HepG2 (cell line): ENCODE measurements around the gene ITPR1. TPM values are rescaled to one million over a fixed set of nuclear protein-coding genes. Genes with fewer than 3 reads are reported as not detected.

Experiments
- ATAC-seq: fragments of 200-7000 bp; cut with Tn5 transposase; 3 replicates; pipeline ENCODE4 v1.9.1; 2020; ENCODE audit warnings: mild to moderate bottlenecking, moderate library complexity
- BruUV-seq: library from RNA; stranded (reverse); fragments of 400-500 nt; replicated peaks from 2 replicates; lab custom pipeline; 2021; lab: Mats Ljungman, UMichigan
- CTCF ChIA-PET: fragments of 300-600 bp; formaldehyde crosslinking; extraction: SDS; loops from one replicate; lab custom pipeline; 2021; ENCODE audit warnings: low total read pairs, inconsistent platforms, low intra/inter-chr PET ratio; lab: Yijun Ruan, JAX
- POLR2A ChIA-PET: fragments of 350-600 bp; sonication (Branson Sonifier 250); formaldehyde crosslinking; loops from one replicate; lab custom pipeline; 2020; ENCODE audit warnings: antibody characterized with exemption, inconsistent platforms; lab: Yijun Ruan, JAX
- DNase-seq: peaks from one replicate; pipeline ENCODE4 v3.0.0-alpha.2; 2015; ENCODE audit warnings: low spot score
- FAIRE-seq: peaks from 3 replicates; lab custom pipeline; 2011; peaks lifted over from hg19 to GRCh38; lab: Jason Lieb, UNC
- H2AFZ ChIP-seq: one replicate; pipeline ENCODE4 v1.6.1; 2011; ENCODE audit warnings: low read length, inconsistent platforms
- H3K27ac ChIP-seq: fragments of 300-600 bp; 3 replicates; pipeline ENCODE4 v1.8.0; 2011; ENCODE audit warnings: mixed run types, mild to moderate bottlenecking, mixed read lengths, low read length, inconsistent platforms; ENCODE audit not compliant: insufficient read depth; ENCODE audit errors: extremely low read length
- H3K27me3 ChIP-seq, 2 experiments: fragments of 200-600 bp in 1 of 2; 2 replicates in 1 of 2; 3 replicates in 1 of 2; pipeline versions ENCODE4 v1.6.0 to v1.8.0; 2011; ENCODE audit warnings: low read length in 2 of 2, mild to moderate bottlenecking in 2 of 2, moderate library complexity in 2 of 2, inconsistent platforms in 1 of 2; ENCODE audit not compliant: insufficient read depth in 2 of 2, control insufficient read depth in 1 of 2
- H3K36me3 ChIP-seq, 2 experiments: fragments of 200-600 bp in 1 of 2; replicated peaks in 1 of 2; 2 replicates in 1 of 2; 3 replicates in 1 of 2; pipeline versions ENCODE4 v1.5.1 to v1.8.0; 2011; ENCODE audit warnings: low read length in 2 of 2, inconsistent platforms in 1 of 2; ENCODE audit not compliant: insufficient read depth in 2 of 2, control insufficient read depth in 1 of 2
- H3K4me1 ChIP-seq: 2 replicates; pipeline ENCODE4 v1.5.1; 2012; ENCODE audit warnings: low read length, inconsistent platforms; ENCODE audit not compliant: insufficient read depth
- H3K4me2 ChIP-seq: 2 replicates; pipeline ENCODE4 v1.6.0; 2011; ENCODE audit warnings: low read depth, low read length, inconsistent platforms
- H3K4me3 ChIP-seq, 3 experiments: fragments of 200-600 bp in 1 of 3; sonication (generic), shearing (Covaris generic) in 1 of 3; replicated peaks in 1 of 3; 2 replicates each; pipeline ENCODE4 v1.5.1; 2011 to 2016; ENCODE audit warnings: low read length in 3 of 3, inconsistent platforms in 2 of 3, low read depth in 2 of 3, mild to moderate bottlenecking in 2 of 3, control low read depth in 1 of 3, mixed read lengths in 1 of 3; ENCODE audit not compliant: insufficient read depth in 1 of 3
- H3K79me2 ChIP-seq: one replicate; pipeline ENCODE4 v1.6.1; 2011; ENCODE audit warnings: low read length, inconsistent platforms; ENCODE audit not compliant: insufficient read depth
- H3K9ac ChIP-seq: 2 replicates; pipeline ENCODE4 v1.6.0; 2011; ENCODE audit warnings: mild to moderate bottlenecking, low read depth, low read length, inconsistent platforms; ENCODE audit not compliant: insufficient read depth
- H3K9me3 ChIP-seq: 2 replicates; pipeline ENCODE4 v1.5.1; 2012; ENCODE audit warnings: mild to moderate bottlenecking, low read length
- H4K20me1 ChIP-seq: 2 replicates; pipeline ENCODE4 v1.6.0; 2011; ENCODE audit warnings: inconsistent platforms, mild to moderate bottlenecking, low read length, moderate library complexity; ENCODE audit not compliant: insufficient read depth
- CBX1 ChIP-seq: IDR thresholded peaks from one replicate; pipeline ENCODE4 v1.6.1; 2016; ENCODE audit warnings: antibody characterized with exemption, low read depth
- GMEB2 ChIP-seq: IDR thresholded peaks from 2 replicates; pipeline ENCODE4 v1.6.1; 2016; ENCODE audit warnings: missing biosample characterization, missing genetic modification reagents, low read depth
- HNRNPUL1 ChIP-seq: fragments of 200-400 bp; formaldehyde crosslinking; IDR thresholded peaks from 2 replicates; pipeline ENCODE4 v1.6.1; 2017; ENCODE audit warnings: low read depth, mild to moderate bottlenecking, low read length, moderate library complexity
- HOXA3 ChIP-seq: sonication (generic); formaldehyde crosslinking; IDR thresholded peaks from 2 replicates; pipeline ENCODE4 v1.5.0; 2020; ENCODE audit warnings: missing genetic modification reagents
- KDM3A ChIP-seq: IDR thresholded peaks from 2 replicates; pipeline ENCODE4 v1.6.1; 2018; ENCODE audit warnings: low read depth, missing compliant biosample characterization
- MED1 ChIP-seq: sonication (generic); formaldehyde crosslinking; IDR thresholded peaks from 2 replicates; pipeline ENCODE4 v1.4.0; 2020; ENCODE audit warnings: missing genetic modification reagents
- PTBP1 ChIP-seq: fragments of 200-400 bp; formaldehyde crosslinking; IDR thresholded peaks from 2 replicates; pipeline ENCODE4 v1.6.1; 2018; ENCODE audit warnings: low read length, low read depth; ENCODE audit not compliant: poor library complexity, severe bottlenecking
- SNRNP70 ChIP-seq: fragments of 200-400 bp; formaldehyde crosslinking; IDR thresholded peaks from 2 replicates; pipeline ENCODE4 v1.6.1; 2017; ENCODE audit warnings: mild to moderate bottlenecking, low read depth, low read length, moderate library complexity
- U2AF1 ChIP-seq: fragments of 200-400 bp; formaldehyde crosslinking; optimal IDR thresholded peaks from 2 replicates; pipeline ENCODE3; 2017; ENCODE audit warnings: mild to moderate bottlenecking, low read depth, low read length
- ZBTB34 ChIP-seq: sonication (generic); formaldehyde crosslinking; IDR thresholded peaks from 2 replicates; pipeline ENCODE4 v1.8.0; 2022; ENCODE audit warnings: mild to moderate bottlenecking, missing genetic modification reagents
- ZBTB4 ChIP-seq: sonication (generic); formaldehyde crosslinking; IDR thresholded peaks from 2 replicates; pipeline ENCODE4 v1.4.0; 2020; ENCODE audit warnings: missing genetic modification reagents, mild to moderate bottlenecking, borderline replicate concordance
- ZBTB7A ChIP-seq: sonication (generic); formaldehyde crosslinking; IDR thresholded peaks from 2 replicates; pipeline ENCODE4 v1.8.0; 2022; ENCODE audit warnings: mild to moderate bottlenecking, missing genetic modification reagents
- ZFP90 ChIP-seq: sonication (generic); formaldehyde crosslinking; IDR thresholded peaks from 2 replicates; pipeline ENCODE4 v1.8.0; 2022; ENCODE audit warnings: missing genetic modification reagents, mild to moderate bottlenecking, inconsistent platforms, borderline replicate concordance
- ZNF350 ChIP-seq: sonication (generic); formaldehyde crosslinking; IDR thresholded peaks from 2 replicates; pipeline ENCODE4 v1.4.0; 2020; ENCODE audit warnings: mild to moderate bottlenecking, low read depth, missing genetic modification reagents, borderline replicate concordance
- ZNF510 ChIP-seq: sonication (generic); formaldehyde crosslinking; IDR thresholded peaks from 2 replicates; pipeline ENCODE4 v1.4.0; 2020; ENCODE audit warnings: low read depth, mild to moderate bottlenecking, missing genetic modification reagents
- ZNF558 ChIP-seq: sonication (generic); formaldehyde crosslinking; IDR thresholded peaks from 2 replicates; pipeline ENCODE4 v1.9.0; 2022; ENCODE audit warnings: mild to moderate bottlenecking, missing genetic modification reagents, borderline replicate concordance
- ZNF614 ChIP-seq: IDR thresholded peaks from 2 replicates; pipeline ENCODE4 v1.6.1; 2018; ENCODE audit warnings: missing biosample characterization, missing genetic modification reagents, inconsistent platforms, borderline replicate concordance
- WGBS: methylation state at CpG from one replicate; pipeline ENCODE4 v1.1.6; 2017; ENCODE audit warnings: low lambda C conversion rate; 5-methylcytosine and 5-hydroxymethylcytosine counted together
- in situ Hi-C: cut with HindIII; loops from 2 replicates; pipeline ENCODE4 v1.10.0; 2017; ENCODE audit warnings: low pct_unique_long_range_greater_than_20kb; ENCODE audit not compliant: extremely low pct_ligation_motif_present
- intact Hi-C: fragments of 100-400 bp; cut with micrococcal nuclease; formaldehyde crosslinking; loops from one replicate; pipeline ENCODE4 v1.10.0; 2022; ENCODE audit not compliant: unreplicated experiment
- polyA plus RNA-seq, 8 experiments: library from polyadenylated mRNA; depleted of rRNA in 3 of 8; stranded (reverse) in 7 of 8; unstranded in 1 of 8; fragments of >200 nt; fragmentation: Illumina TruSeq in 4 of 8; extraction: Trizol in 4 of 8; gene quantifications; 2 replicates each; pipeline versions ENCODE4 v1.2.1 to v1.2.3, GENCODE V29; 2011 to 2016; ENCODE audit warnings: low read depth in 4 of 8, missing spikeins in 1 of 8, mixed read lengths in 1 of 8; ENCODE audit not compliant: insufficient read depth in 1 of 8
- total RNA-seq, 5 experiments: library from RNA; depleted of rRNA; stranded (reverse); fragments of >200 nt; fragmentation: Illumina TruSeq; extraction: Trizol; gene quantifications; 2 replicates each; pipeline ENCODE4 v1.2.3, GENCODE V29; 2016; ENCODE audit warnings: low read depth in 1 of 5
- TF ChIP-seq, protein P1 (sequence below): IDR thresholded peaks from 2 replicates; pipeline ENCODE4 v1.6.1; 2016; ENCODE audit warnings: control low read depth

Gene ITPR1
- total and polyA plus RNA-seq, 2 of the 13 experiments (the other 11 are each of a cell fraction or from before 2014, with no cell fraction given), result 10.0 to 11.4 TPM

- TF ChIP-seq CBX1, result no peak
- TF ChIP-seq ZNF614 (CRISPR knock-in tag), result no peak
- no peak for TF ChIP-seq ZNF558
- TF ChIP-seq SNRNP70, result no peak
- TF ChIP-seq U2AF1, result no peak
- no peak for TF ChIP-seq HNRNPUL1
- TF ChIP-seq, protein P1, sequence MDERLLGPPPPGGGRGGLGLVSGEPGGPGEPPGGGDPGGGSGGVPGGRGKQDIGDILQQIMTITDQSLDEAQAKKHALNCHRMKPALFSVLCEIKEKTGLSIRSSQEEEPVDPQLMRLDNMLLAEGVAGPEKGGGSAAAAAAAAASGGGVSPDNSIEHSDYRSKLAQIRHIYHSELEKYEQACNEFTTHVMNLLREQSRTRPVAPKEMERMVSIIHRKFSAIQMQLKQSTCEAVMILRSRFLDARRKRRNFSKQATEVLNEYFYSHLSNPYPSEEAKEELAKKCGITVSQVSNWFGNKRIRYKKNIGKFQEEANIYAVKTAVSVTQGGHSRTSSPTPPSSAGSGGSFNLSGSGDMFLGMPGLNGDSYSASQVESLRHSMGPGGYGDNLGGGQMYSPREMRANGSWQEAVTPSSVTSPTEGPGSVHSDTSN (CRISPR knock-in tag), result no peak
- TF ChIP-seq ZNF350, result no peak
Measured at GRCh38 chr3:4548780-4549179, 55.6 kb downstream of the ITPR1 start (continued).

GRCh38 chr3:4549896-4550295 lies 56.7 kb downstream of the ITPR1 start:
- H4K20me1 ChIP-seq, result no peaks in the 10 kb centered on the region
- no peak overlapping the region for H3K9ac ChIP-seq
- FAIRE-seq (no peak), DNase-seq (no peak), ATAC-seq (no peak)
- no peaks in the 10 kb centered on the region for H3K79me2 ChIP-seq
- no peak overlapping the region for H3K27ac ChIP-seq
- H3K4me1 ChIP-seq, result peaks cover 56% of the 10 kb centered on the region
- no peak overlapping the region for H3K4me3 ChIP-seq
- H3K36me3 ChIP-seq, result peaks cover 0 to 1% of the 10 kb centered on the region in 2 experiments; a peak in 1 of 5 replicates
- H3K9me3 ChIP-seq, result no peaks in the 10 kb centered on the region
- no peak overlapping the region for H2AFZ ChIP-seq
- in situ Hi-C loops, result no loop called here
- ChIA-PET POLR2A (interaction anchor here (1.9 to 2.4 kb wide), 2 partner anchors 12 to 22 kb away, joined by 4 to 7 read pairs; no protein-coding TSS in a partner anchor), CTCF (no interaction called here)
- TF ChIP-seq ZNF510 (CRISPR knock-in tag) (no peak), HOXA3 (CRISPR knock-in tag) (no peak), GMEB2 (CRISPR knock-in tag) (no peak), ZFP90 (no peak), ZBTB34 (no peak), PTBP1 (no peak), ZBTB7A (CRISPR knock-in tag) (no peak), KDM3A (CRISPR knock-in tag) (no peak), ZBTB4 (CRISPR knock-in tag) (no peak), MED1 (no peak)
- BruUV-seq, result no TSS peak
- intact Hi-C loops, result no loop called here
- no peak overlapping the region for H3K4me2 ChIP-seq
- H3K27me3 ChIP-seq, result no peaks in the 10 kb centered on the region
- WGBS, result 97% methylated on average over 4 of the region's 4 CpGs
